ENCODE measurements around the gene TGFBR2. TPM values are rescaled to one million over a fixed set of nuclear protein-coding genes. Genes with fewer than 3 reads are reported as not detected.

Gene TGFBR2
- total RNA-seq, 2 donors from 2014 or later = 53.0 to 69.6 TPM

GRCh38 chr3:30587904-30588303, 18.5 kb upstream of the TGFBR2 start:
- H3K9me3 ChIP-seq = no peaks in the 10 kb centered on the region
- no peaks in the 10 kb centered on the region for H3K4me1 ChIP-seq (replicated peaks)
- no peak for TF ChIP-seq CTCF (IDR thresholded peaks at IDR 0.05)
- TF ChIP-seq POLR2A (IDR thresholded peaks at IDR 0.05) = no peak
- TF ChIP-seq POLR2AphosphoS5 (IDR thresholded peaks at IDR 0.05) = no peak
- no peak overlapping the region for H3K27ac ChIP-seq
- no peaks in the 10 kb centered on the region for H3K36me3 ChIP-seq
- WGBS = 94% methylated on average over 2 of the region's 2 CpGs
- DNase-seq (ENCODE audit: low spot score) = no peak
- H3K4me3 ChIP-seq = no peak overlapping the region
- H3K27me3 ChIP-seq (replicated peaks; ENCODE audit: insufficient read depth) = no peaks in the 10 kb centered on the region
- intact Hi-C loops (cut with DNase I) = no loop called here

GRCh38 chr3:30596152-30596551, 10.2 kb upstream of the TGFBR2 start:
- H3K27me3 ChIP-seq (replicated peaks; ENCODE audit: insufficient read depth) = no peaks in the 10 kb centered on the region
- no peak for DNase-seq (ENCODE audit: low spot score)
- no peak overlapping the region for H3K4me3 ChIP-seq
- H3K27ac ChIP-seq = peak overlapping the region in 1 of 2 donors; percentile 24
- 66% methylated on average over 4 of the region's 4 CpGs for WGBS
- no peaks in the 10 kb centered on the region for H3K9me3 ChIP-seq
- H3K36me3 ChIP-seq = no peaks in the 10 kb centered on the region
- TF ChIP-seq POLR2A (IDR thresholded peaks at IDR 0.05) (no peak), POLR2AphosphoS5 (IDR thresholded peaks at IDR 0.05) (no peak), CTCF (IDR thresholded peaks at IDR 0.05) (no peak)
- H3K4me1 ChIP-seq (replicated peaks) = no peaks in the 10 kb centered on the region
- intact Hi-C loops (cut with DNase I) = no loop called here

- no peaks in the 10 kb centered on the region for H3K9me3 ChIP-seq
- 39% methylated on average over 1 of the region's 1 CpG for WGBS
- no peaks in the 10 kb centered on the region for H3K36me3 ChIP-seq
- peak overlapping the region; percentile 13 to 49 for H3K27ac ChIP-seq
- no peak overlapping the region for H3K4me3 ChIP-seq
- peak; percentile 88 for TF ChIP-seq POLR2AphosphoS5 (IDR thresholded peaks at IDR 0.05)
- TF ChIP-seq CTCF (IDR thresholded peaks at IDR 0.05) = no peak
- TF ChIP-seq POLR2A (IDR thresholded peaks at IDR 0.05) = no peak
- H3K27me3 ChIP-seq (replicated peaks; ENCODE audit: insufficient read depth) = no peaks in the 10 kb centered on the region
- no peaks in the 10 kb centered on the region for H3K4me1 ChIP-seq (replicated peaks)
- intact Hi-C loops (cut with DNase I) = no loop called here
- peak; percentile 62 for DNase-seq (ENCODE audit: low spot score)
Observed at GRCh38 chr3:30597131-30597768, 9.2 kb upstream of the TGFBR2 start.

GRCh38 chr3:30597769-30598134, 8.6 kb upstream of the TGFBR2 start:
- TF ChIP-seq CTCF (IDR thresholded peaks at IDR 0.05) = no peak
- no peak for TF ChIP-seq POLR2AphosphoS5 (IDR thresholded peaks at IDR 0.05)
- no peak for TF ChIP-seq POLR2A (IDR thresholded peaks at IDR 0.05)
- H3K36me3 ChIP-seq = no peaks in the 10 kb centered on the region
- peak overlapping the region in 1 of 2 donors; percentile 49 for H3K27ac ChIP-seq
- DNase-seq (ENCODE audit: low spot score) = no peak
- H3K27me3 ChIP-seq (replicated peaks; ENCODE audit: insufficient read depth) = no peaks in the 10 kb centered on the region
- H3K9me3 ChIP-seq = no peaks in the 10 kb centered on the region
- intact Hi-C loops (cut with DNase I) = no loop called here
- H3K4me3 ChIP-seq = no peak overlapping the region
- no peaks in the 10 kb centered on the region for H3K4me1 ChIP-seq (replicated peaks)

Measured in prostate gland (tissue), 2 donors.